ENCODE data around the gene ECE1. TPM values are rescaled to one million over a fixed set of nuclear protein-coding genes. Genes with fewer than 3 reads are reported as not detected.
A peak's percentile ranks its signal among the peaks of the same experiment; 100 is the strongest.
"Not testable (repeated sequence)": the region's sequence is repeated elsewhere in the genome, so short reads cannot be mapped to it uniquely, and the experiment has no call there.

Gene ECE1
- total RNA-seq, 5 donors from 2014 or later (not counting 1 experiment from before 2014, with no cell fraction given) = 81.0 to 94.5 (median 87.1) TPM

- ATAC-seq (replicated peaks in 1 of 4) = no peak
- ChIA-PET POLR2A (no interaction called here), CTCF (interaction anchor here in 1 of 2 donors (0.7 kb wide), 3 partner anchors 11 to 631 kb away, joined by 3 to 4 read pairs (median 4); no protein-coding TSS in a partner anchor)
- Histone ChIP-seq H3K4me1 (ENCODE audit: control insufficient read depth in 1 of 2, extremely low read depth in 1 of 2, insufficient read depth in 2 of 2, low read length in 2 of 2) (no peaks in the 10 kb centered on the region), H3K27me3 (replicated peaks in 1 of 2; ENCODE audit: control insufficient read depth in 2 of 2, extremely low read depth in 1 of 2, insufficient read depth in 2 of 2, low read length in 1 of 2) (no peaks in the 10 kb centered on the region), H3K4me3 (ENCODE audit: control insufficient read depth in 1 of 2, extremely low read depth in 1 of 2, low read length in 1 of 2) (no peak overlapping the region), H3K36me3 (ENCODE audit: control insufficient read depth in 2 of 2, extremely low read depth in 1 of 2, insufficient read depth in 1 of 2, low read length in 1 of 2) (peaks cover 12 to 61% of the 10 kb centered on the region in 2 donors), H3K27ac (ENCODE audit: low read length) (no peak overlapping the region), H3K9me3 (no peaks in the 10 kb centered on the region)
- H3K4me1 Mint-ChIP-seq = no peaks in the 10 kb centered on the region
- H3K27me3 Mint-ChIP-seq = no peaks in the 10 kb centered on the region
- H3K36me3 Mint-ChIP-seq = peaks cover 41% of the 10 kb centered on the region
- no peak for DNase-seq
- no peaks in the 10 kb centered on the region for H3K9me3 Mint-ChIP-seq
- H3K27ac Mint-ChIP-seq = no peak overlapping the region
- 100% methylated on average over 2 of the region's 4 CpGs for WGBS (ENCODE audit: insufficient coverage)
- no peak overlapping the region for H3K4me3 Mint-ChIP-seq
These were observed 60.8 kb downstream of the ECE1 start for GRCh38 chr1:21229246-21230000.

- H3K9me3 ChIP-seq; ATAC-seq (replicated peaks in 1 of 4); H3K27ac ChIP-seq (ENCODE audit: low read length); H3K4me1 Mint-ChIP-seq; H3K4me3 Mint-ChIP-seq; H3K4me1 ChIP-seq (ENCODE audit: control insufficient read depth in 1 of 2, extremely low read depth in 1 of 2, insufficient read depth in 2 of 2, low read length in 2 of 2); H3K27ac Mint-ChIP-seq; POLR2A ChIA-PET; CTCF ChIA-PET; H3K27me3 ChIP-seq (replicated peaks in 1 of 2; ENCODE audit: control insufficient read depth in 2 of 2, extremely low read depth in 1 of 2, insufficient read depth in 2 of 2, low read length in 1 of 2); DNase-seq; H3K27me3 Mint-ChIP-seq; H3K4me3 ChIP-seq (ENCODE audit: control insufficient read depth in 1 of 2, extremely low read depth in 1 of 2, low read length in 1 of 2); H3K9me3 Mint-ChIP-seq: not testable (repeated sequence)
- peaks cover 41% of the 10 kb centered on the region for H3K36me3 Mint-ChIP-seq
- H3K36me3 ChIP-seq (ENCODE audit: control insufficient read depth in 2 of 2, extremely low read depth in 1 of 2, insufficient read depth in 1 of 2, low read length in 1 of 2) = peaks cover 14 to 62% of the 10 kb centered on the region in 2 donors
- WGBS (ENCODE audit: insufficient coverage) = 93% methylated on average over 2 of the region's 7 CpGs
These were observed 62.0 kb downstream of the ECE1 start for GRCh38 chr1:21228224-21228623.

GRCh38 chr1:21225065-21225464, 65.2 kb downstream of the ECE1 start:
- no peaks in the 10 kb centered on the region for H3K27me3 Mint-ChIP-seq
- no peak overlapping the region for H3K4me3 Mint-ChIP-seq
- Histone ChIP-seq H3K36me3 (ENCODE audit: control insufficient read depth in 2 of 2, extremely low read depth in 1 of 2, insufficient read depth in 1 of 2, low read length in 1 of 2) (peaks cover 8 to 65% of the 10 kb centered on the region in 2 donors), H3K27ac (ENCODE audit: low read length) (no peak overlapping the region), H3K4me1 (ENCODE audit: control insufficient read depth in 1 of 2, extremely low read depth in 1 of 2, insufficient read depth in 2 of 2, low read length in 2 of 2) (no peaks in the 10 kb centered on the region), H3K4me3 (ENCODE audit: control insufficient read depth in 1 of 2, extremely low read depth in 1 of 2, low read length in 1 of 2) (no peak overlapping the region), H3K27me3 (replicated peaks in 1 of 2; ENCODE audit: control insufficient read depth in 2 of 2, extremely low read depth in 1 of 2, insufficient read depth in 2 of 2, low read length in 1 of 2) (no peaks in the 10 kb centered on the region), H3K9me3 (no peaks in the 10 kb centered on the region)
- WGBS (ENCODE audit: insufficient coverage) = 98% methylated on average over 29 of the region's 33 CpGs
- H3K9me3 Mint-ChIP-seq = no peaks in the 10 kb centered on the region
- H3K36me3 Mint-ChIP-seq = peaks cover 44% of the 10 kb centered on the region
- no peak for ATAC-seq (replicated peaks in 1 of 4)
- ChIA-PET POLR2A (no interaction called here), CTCF (interaction anchor here in 1 of 2 donors (0.6 kb wide), 1 partner anchor 48 kb away, joined by 5 read pairs; no protein-coding TSS in a partner anchor)
- H3K27ac Mint-ChIP-seq = no peak overlapping the region
- H3K4me1 Mint-ChIP-seq = no peaks in the 10 kb centered on the region
- DNase-seq = no peak

GRCh38 chr1:21220815-21221214, 69.4 kb downstream of the ECE1 start:
- Histone ChIP-seq H3K9me3 (no peaks in the 10 kb centered on the region), H3K27me3 (replicated peaks in 1 of 2; ENCODE audit: control insufficient read depth in 2 of 2, extremely low read depth in 1 of 2, insufficient read depth in 2 of 2, low read length in 1 of 2) (no peaks in the 10 kb centered on the region), H3K4me1 (ENCODE audit: control insufficient read depth in 1 of 2, extremely low read depth in 1 of 2, insufficient read depth in 2 of 2, low read length in 2 of 2) (peaks cover 0 to 2% of the 10 kb centered on the region in 2 experiments), H3K27ac (ENCODE audit: low read length) (no peak overlapping the region), H3K36me3 (ENCODE audit: control insufficient read depth in 2 of 2, extremely low read depth in 1 of 2, insufficient read depth in 1 of 2, low read length in 1 of 2) (peaks cover 21 to 59% of the 10 kb centered on the region in 2 donors), H3K4me3 (ENCODE audit: control insufficient read depth in 1 of 2, extremely low read depth in 1 of 2, low read length in 1 of 2) (no peak overlapping the region)
- H3K27me3 Mint-ChIP-seq = no peaks in the 10 kb centered on the region
- peaks cover 0 to 4% (median 3%) of the 10 kb centered on the region in 3 donors for H3K4me1 Mint-ChIP-seq
- no peak overlapping the region for H3K27ac Mint-ChIP-seq
- DNase-seq = no peak
- 97% methylated on average over 6 of the region's 7 CpGs for WGBS (ENCODE audit: insufficient coverage)
- ATAC-seq (replicated peaks in 1 of 4) = no peak
- peaks cover 31% of the 10 kb centered on the region for H3K36me3 Mint-ChIP-seq
- CTCF ChIA-PET = no interaction called here
- POLR2A ChIA-PET = no interaction called here
- no peaks in the 10 kb centered on the region for H3K9me3 Mint-ChIP-seq
- no peak overlapping the region for H3K4me3 Mint-ChIP-seq

GRCh38 chr1:21219674-21220073, 70.6 kb downstream of the ECE1 start:
- H3K27me3 Mint-ChIP-seq = no peaks in the 10 kb centered on the region
- Histone ChIP-seq H3K9me3 (no peaks in the 10 kb centered on the region), H3K36me3 (ENCODE audit: control insufficient read depth in 2 of 2, extremely low read depth in 1 of 2, insufficient read depth in 1 of 2, low read length in 1 of 2) (peaks cover 21 to 48% of the 10 kb centered on the region in 2 donors), H3K4me3 (ENCODE audit: control insufficient read depth in 1 of 2, extremely low read depth in 1 of 2, low read length in 1 of 2) (no peak overlapping the region), H3K27ac (ENCODE audit: low read length) (no peak overlapping the region), H3K4me1 (ENCODE audit: control insufficient read depth in 1 of 2, extremely low read depth in 1 of 2, insufficient read depth in 2 of 2, low read length in 2 of 2) (peaks cover 0 to 2% of the 10 kb centered on the region in 2 experiments), H3K27me3 (replicated peaks in 1 of 2; ENCODE audit: control insufficient read depth in 2 of 2, extremely low read depth in 1 of 2, insufficient read depth in 2 of 2, low read length in 1 of 2) (no peaks in the 10 kb centered on the region)
- ChIA-PET POLR2A (no interaction called here), CTCF (no interaction called here)
- no peak for DNase-seq
- H3K27ac Mint-ChIP-seq = no peak overlapping the region
- no peak overlapping the region for H3K4me3 Mint-ChIP-seq
- ATAC-seq (replicated peaks in 1 of 4) = no peak
- WGBS (ENCODE audit: insufficient coverage) = 97% methylated on average over 21 of the region's 21 CpGs
- no peaks in the 10 kb centered on the region for H3K9me3 Mint-ChIP-seq
- H3K36me3 Mint-ChIP-seq = peaks cover 26% of the 10 kb centered on the region
- H3K4me1 Mint-ChIP-seq = peaks cover 0 to 4% (median 3%) of the 10 kb centered on the region in 3 donors

- peak in 2 of 4 experiments; percentile 44 to 49 for ATAC-seq (replicated peaks in 1 of 4)
- peaks cover 0 to 4% (median 3%) of the 10 kb centered on the region in 3 donors for H3K4me1 Mint-ChIP-seq
- H3K27me3 Mint-ChIP-seq = no peaks in the 10 kb centered on the region
- H3K27ac Mint-ChIP-seq = peak overlapping the region in 1 of 2 donors; percentile 11
- no peak overlapping the region for H3K27ac ChIP-seq (ENCODE audit: low read length)
- peaks cover 17 to 37% of the 10 kb centered on the region in 2 donors for H3K36me3 ChIP-seq (ENCODE audit: control insufficient read depth in 2 of 2, extremely low read depth in 1 of 2, insufficient read depth in 1 of 2, low read length in 1 of 2)
- peaks cover 0 to 2% of the 10 kb centered on the region in 2 experiments for H3K4me1 ChIP-seq (ENCODE audit: control insufficient read depth in 1 of 2, extremely low read depth in 1 of 2, insufficient read depth in 2 of 2, low read length in 2 of 2)
- H3K36me3 Mint-ChIP-seq = peaks cover 15% of the 10 kb centered on the region
- POLR2A ChIA-PET = no interaction called here
- H3K9me3 Mint-ChIP-seq = no peaks in the 10 kb centered on the region
- H3K4me3 Mint-ChIP-seq = no peak overlapping the region
- H3K9me3 ChIP-seq = no peaks in the 10 kb centered on the region
- CTCF ChIA-PET = interaction anchor here in 1 of 2 donors (0.6 to 0.9 kb wide), 3 partner anchors 11 to 152 kb away, joined by 3 to 4 read pairs (median 3); no protein-coding TSS in a partner anchor
- H3K4me3 ChIP-seq (ENCODE audit: control insufficient read depth in 1 of 2, extremely low read depth in 1 of 2, low read length in 1 of 2) = no peak overlapping the region
- WGBS (ENCODE audit: insufficient coverage) = 98% methylated on average over 13 of the region's 20 CpGs
- DNase-seq = peak in 20 of 35 experiments; percentile 3 to 41 (median 15)
- no peaks in the 10 kb centered on the region for H3K27me3 ChIP-seq (replicated peaks in 1 of 2; ENCODE audit: control insufficient read depth in 2 of 2, extremely low read depth in 1 of 2, insufficient read depth in 2 of 2, low read length in 1 of 2)
These were observed 72.3 kb downstream of the ECE1 start for GRCh38 chr1:21217812-21218596.

Measured in T-cell (primary cell).